ENCODE data around the gene MAML3.
"Not testable (repeated sequence)": the region's sequence is repeated elsewhere in the genome, so short reads cannot be mapped to it uniquely, and the experiment has no call there.

Gene MAML3

DNA sequence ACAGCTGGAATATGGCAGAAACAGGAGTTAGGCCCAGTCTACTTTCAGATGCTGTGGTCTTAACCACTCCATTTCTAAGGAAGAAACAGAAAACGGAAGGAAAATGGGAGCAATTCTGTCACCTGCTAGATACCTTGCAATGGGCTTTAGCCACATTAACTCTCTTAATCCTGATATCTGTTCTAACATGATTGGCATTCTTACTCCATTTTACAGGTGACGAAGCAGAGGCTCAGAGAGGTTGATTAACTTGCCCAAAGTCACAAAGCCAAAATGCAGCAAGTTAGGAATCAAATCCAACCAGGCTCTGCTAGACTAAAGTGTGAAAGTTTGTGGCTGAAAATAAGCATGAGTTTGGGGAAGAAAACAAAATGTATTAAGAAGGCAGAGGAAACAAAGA lies 196.9 kb downstream of the MAML3 start:
- in situ Hi-C loops (cut with MboI; ENCODE audit: low sequenced_read_pairs, unreplicated experiment), result no loop called here
- DNase-seq (ENCODE audit: low spot score), result no peak
- TF ChIP-seq, protein P1, sequence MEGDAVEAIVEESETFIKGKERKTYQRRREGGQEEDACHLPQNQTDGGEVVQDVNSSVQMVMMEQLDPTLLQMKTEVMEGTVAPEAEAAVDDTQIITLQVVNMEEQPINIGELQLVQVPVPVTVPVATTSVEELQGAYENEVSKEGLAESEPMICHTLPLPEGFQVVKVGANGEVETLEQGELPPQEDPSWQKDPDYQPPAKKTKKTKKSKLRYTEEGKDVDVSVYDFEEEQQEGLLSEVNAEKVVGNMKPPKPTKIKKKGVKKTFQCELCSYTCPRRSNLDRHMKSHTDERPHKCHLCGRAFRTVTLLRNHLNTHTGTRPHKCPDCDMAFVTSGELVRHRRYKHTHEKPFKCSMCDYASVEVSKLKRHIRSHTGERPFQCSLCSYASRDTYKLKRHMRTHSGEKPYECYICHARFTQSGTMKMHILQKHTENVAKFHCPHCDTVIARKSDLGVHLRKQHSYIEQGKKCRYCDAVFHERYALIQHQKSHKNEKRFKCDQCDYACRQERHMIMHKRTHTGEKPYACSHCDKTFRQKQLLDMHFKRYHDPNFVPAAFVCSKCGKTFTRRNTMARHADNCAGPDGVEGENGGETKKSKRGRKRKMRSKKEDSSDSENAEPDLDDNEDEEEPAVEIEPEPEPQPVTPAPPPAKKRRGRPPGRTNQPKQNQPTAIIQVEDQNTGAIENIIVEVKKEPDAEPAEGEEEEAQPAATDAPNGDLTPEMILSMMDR (IDR thresholded peaks at IDR 0.05; ENCODE audit: borderline replicate concordance, control extremely low read depth, extremely low read depth, insufficient read depth, missing control alignments), result no peak

DNA sequence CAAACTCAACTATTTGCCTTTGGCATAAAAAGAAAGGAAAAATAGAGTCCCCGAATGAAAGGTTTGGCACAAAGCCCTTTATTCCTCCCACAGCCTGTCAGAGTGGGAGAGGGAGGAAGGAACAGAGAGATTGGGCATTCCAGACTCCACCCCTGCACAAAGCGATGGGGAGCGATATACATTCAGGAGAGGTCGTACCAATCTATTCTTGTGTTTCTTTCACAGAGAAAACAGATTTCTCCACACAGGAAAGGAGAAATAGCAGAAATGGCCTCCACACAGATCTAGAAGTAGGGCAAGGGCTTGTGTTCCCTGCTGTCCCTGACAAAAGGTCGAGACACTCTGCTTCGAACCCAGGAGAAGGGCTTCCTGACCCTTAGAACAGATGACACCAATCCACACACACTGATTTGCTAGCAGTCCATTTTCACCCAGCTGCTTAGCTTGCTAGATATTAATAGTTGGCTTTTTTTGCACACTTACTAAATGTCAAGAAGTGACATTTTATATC lies 197.4 kb downstream of the MAML3 start:
- in situ Hi-C loops (cut with MboI; ENCODE audit: low sequenced_read_pairs, unreplicated experiment), result no loop called here
- no peak for DNase-seq (ENCODE audit: low spot score)
- TF ChIP-seq, protein P1 (IDR thresholded peaks at IDR 0.05; ENCODE audit: borderline replicate concordance, control extremely low read depth, extremely low read depth, insufficient read depth, missing control alignments), result no peak

DNA sequence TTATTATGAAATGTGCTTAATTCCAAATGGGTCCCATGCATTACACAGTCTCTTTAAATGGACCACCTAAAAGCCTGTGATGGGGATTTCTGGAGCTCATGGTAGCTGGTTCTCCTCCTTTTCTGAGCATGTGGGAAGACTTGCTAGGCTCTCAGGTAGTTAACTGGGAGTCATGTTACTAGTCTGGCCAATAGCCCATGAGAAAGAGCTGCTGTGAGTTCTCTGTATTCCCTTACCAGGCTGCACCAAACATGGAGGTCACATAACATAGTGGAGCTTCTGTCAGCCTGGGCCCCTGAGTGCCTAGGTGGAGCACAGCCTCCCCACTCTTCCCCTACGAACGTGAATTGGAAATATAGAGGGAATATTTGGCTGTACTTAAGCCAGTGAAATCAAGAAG lies 198.4 kb downstream of the MAML3 start:
- in situ Hi-C loops (cut with MboI; ENCODE audit: low sequenced_read_pairs, unreplicated experiment), result no loop called here
- TF ChIP-seq, protein P1 (IDR thresholded peaks at IDR 0.05; ENCODE audit: borderline replicate concordance, control extremely low read depth, extremely low read depth, insufficient read depth, missing control alignments), result no peak

DNA sequence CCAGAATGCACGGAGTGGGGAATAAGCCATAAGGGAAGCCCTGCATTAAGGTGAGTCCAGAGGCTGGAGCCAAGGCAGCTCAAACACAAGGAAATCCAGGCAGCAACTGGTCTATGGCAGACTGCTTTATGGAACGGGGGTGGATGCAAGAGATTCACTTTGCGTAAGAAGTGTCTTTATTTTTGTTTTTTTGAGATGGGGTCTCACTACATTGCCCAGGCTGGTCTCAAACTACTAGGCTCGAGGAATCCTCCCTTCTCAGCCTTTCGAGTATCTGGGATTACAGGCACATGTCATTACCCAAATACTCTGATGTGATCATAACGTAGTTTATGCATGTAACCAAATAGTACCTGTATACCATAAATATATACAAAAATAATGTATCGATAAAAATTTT lies 199.5 kb downstream of the MAML3 start:
- DNase-seq (ENCODE audit: low spot score), result no peak

More for the DNA sequence above, 198.4 kb downstream of the MAML3 start:
- no peak for DNase-seq (ENCODE audit: low spot score)

DNA sequence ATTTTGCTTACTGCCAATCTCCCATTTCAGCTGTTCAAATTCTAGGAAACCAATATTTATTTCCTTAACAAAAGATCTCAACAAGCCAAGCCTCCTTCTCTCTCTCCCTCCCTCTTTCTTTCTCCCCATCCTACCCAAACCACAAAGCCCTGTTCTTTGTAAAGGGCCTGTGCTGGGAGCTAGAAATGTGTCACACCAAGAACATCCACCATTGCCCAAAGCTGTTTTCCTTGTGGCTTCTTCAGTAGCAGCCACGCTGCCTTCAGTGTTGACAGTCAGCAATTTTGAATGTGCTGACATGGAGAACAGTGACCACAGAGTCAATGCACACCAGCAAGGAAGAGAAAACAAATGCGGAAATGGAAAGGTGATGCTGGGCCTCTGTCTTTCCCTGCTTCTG lies 203.0 kb downstream of the MAML3 start:
- TF ChIP-seq, protein P1 (IDR thresholded peaks at IDR 0.05; ENCODE audit: borderline replicate concordance, control extremely low read depth, extremely low read depth, insufficient read depth, missing control alignments), result no peak
- in situ Hi-C loops (cut with MboI; ENCODE audit: low sequenced_read_pairs, unreplicated experiment), result no loop called here
- DNase-seq (ENCODE audit: low spot score), result no peak

More for the DNA sequence above, 199.5 kb downstream of the MAML3 start:
- in situ Hi-C loops (cut with MboI; ENCODE audit: low sequenced_read_pairs, unreplicated experiment), result no loop called here
- TF ChIP-seq, protein P1 (IDR thresholded peaks at IDR 0.05; ENCODE audit: borderline replicate concordance, control extremely low read depth, extremely low read depth, insufficient read depth, missing control alignments), result no peak

DNA sequence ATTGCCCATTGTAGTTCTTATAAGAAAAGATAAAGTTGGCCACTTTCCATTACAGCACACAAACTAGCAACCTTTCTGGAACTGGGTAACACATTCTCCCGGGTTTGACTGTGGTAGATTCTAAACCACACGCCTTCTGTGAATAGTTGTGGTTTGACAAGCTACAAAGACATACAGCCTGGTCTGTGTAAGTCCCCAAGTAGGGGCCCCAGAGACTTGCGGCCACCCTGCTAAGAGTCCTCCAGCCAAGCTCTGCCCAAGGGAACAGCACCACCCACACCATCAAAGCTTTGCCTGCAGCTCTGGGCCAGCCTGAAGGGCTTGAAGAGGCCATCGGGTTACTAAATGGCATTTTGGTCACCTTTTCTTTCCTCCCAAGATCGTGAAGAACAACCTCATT lies 203.4 kb downstream of the MAML3 start:
- in situ Hi-C loops (cut with MboI; ENCODE audit: low sequenced_read_pairs, unreplicated experiment), result no loop called here
- TF ChIP-seq, protein P1 (IDR thresholded peaks at IDR 0.05; ENCODE audit: borderline replicate concordance, control extremely low read depth, extremely low read depth, insufficient read depth, missing control alignments), result no peak
- DNase-seq (ENCODE audit: low spot score), result peak; percentile 56

DNA sequence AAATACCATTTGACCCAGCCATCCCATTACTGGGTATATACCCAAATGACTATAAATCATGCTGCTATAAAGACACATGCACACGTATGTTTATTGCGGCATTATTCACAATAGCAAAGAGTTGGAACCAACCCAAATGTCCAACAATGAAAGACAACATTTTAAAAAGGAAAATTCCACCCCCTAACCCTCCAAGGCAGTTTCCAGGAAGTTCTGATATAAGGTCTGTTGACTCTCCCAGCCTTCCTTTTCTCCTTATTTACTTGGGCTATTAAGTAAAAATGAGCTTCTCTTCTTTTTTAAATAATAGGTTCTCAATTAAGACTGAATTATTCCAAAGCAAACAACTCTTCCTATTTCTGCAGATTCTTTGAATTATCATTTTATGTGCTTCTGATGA lies 209.1 kb downstream of the MAML3 start:
- DNase-seq (ENCODE audit: low spot score); in situ Hi-C loops (cut with MboI; ENCODE audit: low sequenced_read_pairs, unreplicated experiment): not testable (repeated sequence)
